Measurements from ENCODE around the gene ABCA2. TPM values are rescaled to one million over a fixed set of nuclear protein-coding genes. Genes with fewer than 3 reads are reported as not detected.

Gene ABCA2
- total and polyA plus RNA-seq, 2 experiments from 2014 or later: 7.0 to 16.0 TPM

GRCh38 chr9:137049544-137050449, 21.8 kb upstream of the ABCA2 start:
- no peak overlapping the region for H3K27ac Mint-ChIP-seq
- Histone ChIP-seq H3K4me2 (no peak overlapping the region), H3K4me1 (ENCODE audit: insufficient read depth) (peaks cover 5% of the 10 kb centered on the region; the same call in 1 of the 2 replicates), H2AFZ (no peak overlapping the region), H3K27ac (ENCODE audit: low read depth) (no peak overlapping the region), H3K9me2 (ENCODE audit: insufficient read depth) (no peaks in the 10 kb centered on the region), H3K27me3 (ENCODE audit: insufficient read depth) (peaks cover 58% of the 10 kb centered on the region), H3K4me3 (no peak overlapping the region), H4K20me1 (replicated peaks; ENCODE audit: insufficient read depth) (no peaks in the 10 kb centered on the region; the same call in 1 of the 2 replicates), H3F3A (replicated peaks; ENCODE audit: low read depth) (0 out of 2 replicates have a peak, but pooled peaks cover 2% of the 10 kb centered on the region), H3K79me2 (replicated peaks; ENCODE audit: insufficient read depth) (0 out of 2 replicates have a peak, but pooled peaks cover 3% of the 10 kb centered on the region), H3K36me3 (ENCODE audit: insufficient read depth) (no peaks in the 10 kb centered on the region)
- no peak for TF ChIP-seq EZH2 (IDR thresholded peaks at IDR 0.05; ENCODE audit: low read depth, unreplicated experiment)
- TF ChIP-seq CTCF (conservative IDR thresholded peaks at IDR 0.05; ENCODE audit: low read depth in 2 of 2): peak; percentile 48 to 78
- peak overlapping the region; percentile 16; the same call in 1 of the 3 replicates for H3K4me3 Mint-ChIP-seq
- peaks cover 56% of the 10 kb centered on the region for H3K27me3 Mint-ChIP-seq (ENCODE audit: insufficient read depth, low read depth, poor library complexity)
- DNase-seq (ENCODE audit: low spot score) (peak; percentile 90), ATAC-seq (peak; percentile 25)
- peaks cover 6% of the 10 kb centered on the region; the same call in 1 of the 3 replicates for H3K4me1 Mint-ChIP-seq
- no peaks in the 10 kb centered on the region for H3K36me3 Mint-ChIP-seq (ENCODE audit: low read depth)
- H3K9me3 Mint-ChIP-seq: no peaks in the 10 kb centered on the region

- H3K27ac ChIP-seq (ENCODE audit: low read depth): no peak overlapping the region
- 0 out of 2 replicates have a peak, but pooled peaks cover 2% of the 10 kb centered on the region for H3F3A ChIP-seq (replicated peaks; ENCODE audit: low read depth)
- no peaks in the 10 kb centered on the region for H3K36me3 Mint-ChIP-seq (ENCODE audit: low read depth)
- no peaks in the 10 kb centered on the region for H3K9me3 Mint-ChIP-seq
- H3K4me2 ChIP-seq: peak overlapping the region; percentile 38; the same call in 1 of the 2 replicates
- H3K4me1 ChIP-seq (ENCODE audit: insufficient read depth): peaks cover 7% of the 10 kb centered on the region; the same call in 1 of the 2 replicates
- H4K20me1 ChIP-seq (replicated peaks; ENCODE audit: insufficient read depth): no peaks in the 10 kb centered on the region; the same call in 1 of the 2 replicates
- no peak overlapping the region for H2AFZ ChIP-seq
- H3K36me3 ChIP-seq (ENCODE audit: insufficient read depth): no peaks in the 10 kb centered on the region
- peak; percentile 74 for DNase-seq (ENCODE audit: low spot score)
- peaks cover 56% of the 10 kb centered on the region for H3K27me3 Mint-ChIP-seq (ENCODE audit: insufficient read depth, low read depth, poor library complexity)
- peaks cover 7% of the 10 kb centered on the region; the same call in 1 of the 2 replicates for H3K79me2 ChIP-seq (replicated peaks; ENCODE audit: insufficient read depth)
- no peaks in the 10 kb centered on the region for H3K9me2 ChIP-seq (ENCODE audit: insufficient read depth)
- TF ChIP-seq ZNF114 (CRISPR knock-in tag; IDR thresholded peaks at IDR 0.05) (no peak), CTCF (conservative IDR thresholded peaks at IDR 0.05; ENCODE audit: low read depth in 2 of 2) (0 out of 4 replicates have a peak, but pooled peaks of 1 of the 2 experiments have one; percentile 1)
- H3K4me3 ChIP-seq: peak overlapping the region; percentile 26; the same call in 1 of the 2 replicates
- H3K27me3 ChIP-seq (ENCODE audit: insufficient read depth): peaks cover 56% of the 10 kb centered on the region
- H3K4me3 Mint-ChIP-seq: peak overlapping the region; percentile 16; the same call in 1 of the 3 replicates
- ATAC-seq: peak; percentile 9
- no peak overlapping the region for H3K27ac Mint-ChIP-seq
- H3K4me1 Mint-ChIP-seq: peaks cover 6% of the 10 kb centered on the region; the same call in 1 of the 3 replicates
Measured at GRCh38 chr9:137048655-137049543, 20.9 kb upstream of the ABCA2 start.
